ENCODE results near the gene LRRN2.

- TF ChIP-seq, protein P1, sequence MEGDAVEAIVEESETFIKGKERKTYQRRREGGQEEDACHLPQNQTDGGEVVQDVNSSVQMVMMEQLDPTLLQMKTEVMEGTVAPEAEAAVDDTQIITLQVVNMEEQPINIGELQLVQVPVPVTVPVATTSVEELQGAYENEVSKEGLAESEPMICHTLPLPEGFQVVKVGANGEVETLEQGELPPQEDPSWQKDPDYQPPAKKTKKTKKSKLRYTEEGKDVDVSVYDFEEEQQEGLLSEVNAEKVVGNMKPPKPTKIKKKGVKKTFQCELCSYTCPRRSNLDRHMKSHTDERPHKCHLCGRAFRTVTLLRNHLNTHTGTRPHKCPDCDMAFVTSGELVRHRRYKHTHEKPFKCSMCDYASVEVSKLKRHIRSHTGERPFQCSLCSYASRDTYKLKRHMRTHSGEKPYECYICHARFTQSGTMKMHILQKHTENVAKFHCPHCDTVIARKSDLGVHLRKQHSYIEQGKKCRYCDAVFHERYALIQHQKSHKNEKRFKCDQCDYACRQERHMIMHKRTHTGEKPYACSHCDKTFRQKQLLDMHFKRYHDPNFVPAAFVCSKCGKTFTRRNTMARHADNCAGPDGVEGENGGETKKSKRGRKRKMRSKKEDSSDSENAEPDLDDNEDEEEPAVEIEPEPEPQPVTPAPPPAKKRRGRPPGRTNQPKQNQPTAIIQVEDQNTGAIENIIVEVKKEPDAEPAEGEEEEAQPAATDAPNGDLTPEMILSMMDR (IDR thresholded peaks at IDR 0.05; ENCODE audit: low read length) = no peak
- TF ChIP-seq EZH2 (IDR thresholded peaks at IDR 0.05; ENCODE audit: borderline replicate concordance, low read length) = no peak
Observed at GRCh38 chr1:204688776-204689175, 3.2 kb upstream of the LRRN2 start.
